H9 (cell line): ENCODE data around the gene SNX1. TPM values are rescaled to one million over a fixed set of nuclear protein-coding genes. Genes with fewer than 3 reads are reported as not detected.

Experiments
- DNase-seq: peaks from one replicate; pipeline ENCODE4 v3.0.0-alpha.2; 2017
- H2AFZ ChIP-seq: one replicate; pipeline ENCODE4 v1.6.1; 2013; ENCODE audit warnings: mild to moderate bottlenecking, low read length, control low read depth, moderate library complexity
- H2AK5ac ChIP-seq: 2 replicates; pipeline ENCODE4 v1.6.1; 2013; ENCODE audit warnings: low read length, control low read depth, mixed read lengths; ENCODE audit not compliant: insufficient read length
- H2BK120ac ChIP-seq: one replicate; pipeline ENCODE4 v1.6.1; 2013; ENCODE audit warnings: low read depth, mild to moderate bottlenecking, low read length, control low read depth, inconsistent platforms; ENCODE audit not compliant: poor library complexity, severe bottlenecking
- H2BK12ac ChIP-seq: 2 replicates; pipeline ENCODE4 v1.6.1; 2013; ENCODE audit warnings: low read length, control low read depth, mixed read lengths, low read depth; ENCODE audit not compliant: insufficient read length
- H2BK15ac ChIP-seq: 2 replicates; pipeline ENCODE4 v1.6.1; 2013; ENCODE audit warnings: low read depth, low read length, control low read depth
- H2BK20ac ChIP-seq: one replicate; pipeline ENCODE4 v1.6.1; 2013; ENCODE audit warnings: low read depth, mild to moderate bottlenecking, low read length, control low read depth, inconsistent platforms; ENCODE audit not compliant: poor library complexity, severe bottlenecking
- H2BK5ac ChIP-seq: 2 replicates; pipeline ENCODE4 v1.6.1; 2013; ENCODE audit warnings: low read length, control low read depth, mixed read lengths; ENCODE audit not compliant: insufficient read length
- H3K14ac ChIP-seq: 2 replicates; pipeline ENCODE4 v1.6.1; 2013; ENCODE audit warnings: low read length, control low read depth; ENCODE audit not compliant: insufficient read depth
- H3K18ac ChIP-seq: 2 replicates; pipeline ENCODE4 v1.6.1; 2013; ENCODE audit warnings: low read depth, mild to moderate bottlenecking, mixed read lengths, low read length, control low read depth; ENCODE audit not compliant: insufficient read length
- H3K23ac ChIP-seq: 2 replicates; pipeline ENCODE4 v1.6.1; 2013; ENCODE audit warnings: low read length, control low read depth, mixed read lengths, low read depth; ENCODE audit not compliant: insufficient read length
- H3K23me2 ChIP-seq: 2 replicates; pipeline ENCODE4 v1.6.1; 2013; ENCODE audit warnings: low read depth, mild to moderate bottlenecking, mixed read lengths, low read length, control low read depth; ENCODE audit not compliant: insufficient read length, poor library complexity, severe bottlenecking
- H3K27ac ChIP-seq: 2 replicates; pipeline ENCODE4 v1.5.1; 2013; ENCODE audit warnings: low read length, control low read depth, mixed read lengths, low read depth; ENCODE audit not compliant: insufficient read length
- H3K27me3 ChIP-seq: 2 replicates; pipeline ENCODE4 v1.6.1; 2013; ENCODE audit warnings: low read length, control low read depth, inconsistent platforms; ENCODE audit not compliant: insufficient read depth
- H3K4ac ChIP-seq: 2 replicates; pipeline ENCODE4 v1.6.1; 2013; ENCODE audit warnings: low read depth, mild to moderate bottlenecking, control low read depth, inconsistent platforms, low read length, moderate library complexity
- H3K4me1 ChIP-seq: 2 replicates; pipeline ENCODE4 v1.6.1; 2013; ENCODE audit warnings: low read length, control low read depth, inconsistent platforms; ENCODE audit not compliant: insufficient read depth
- H3K4me2 ChIP-seq: 2 replicates; pipeline ENCODE4 v1.6.1; 2013; ENCODE audit warnings: low read length, control low read depth, mixed read lengths; ENCODE audit not compliant: insufficient read length, insufficient read depth
- H3K56ac ChIP-seq: 2 replicates; pipeline ENCODE4 v1.6.1; 2013; ENCODE audit warnings: low read depth, mild to moderate bottlenecking, mixed read lengths, low read length, control low read depth; ENCODE audit not compliant: insufficient read length
- H3K79me1 ChIP-seq: 2 replicates; pipeline ENCODE4 v1.6.1; 2013; ENCODE audit warnings: low read depth, mild to moderate bottlenecking, moderate library complexity, low read length, control low read depth, inconsistent platforms; ENCODE audit not compliant: insufficient read depth, poor library complexity, severe bottlenecking
- H3K79me2 ChIP-seq: 2 replicates; pipeline ENCODE4 v1.6.1; 2013; ENCODE audit warnings: low read length, control low read depth, inconsistent platforms; ENCODE audit not compliant: insufficient read depth
- H3K9ac ChIP-seq: 2 replicates; pipeline ENCODE4 v1.6.1; 2013; ENCODE audit warnings: low read length, control low read depth, mixed read lengths; ENCODE audit not compliant: insufficient read length; ENCODE audit errors: extremely low read depth
- H3K9me3 ChIP-seq: one replicate; pipeline ENCODE4 v1.6.1; 2013; ENCODE audit warnings: low read depth, low read length, inconsistent platforms; ENCODE audit not compliant: control insufficient read depth
- H3T11ph ChIP-seq: one replicate; pipeline ENCODE4 v1.6.1; 2013; ENCODE audit warnings: mild to moderate bottlenecking, low read length, control low read depth, inconsistent platforms
- H4K20me1 ChIP-seq: one replicate; pipeline ENCODE4 v1.6.1; 2013; ENCODE audit not compliant: control insufficient read depth, insufficient read length, insufficient read depth
- H4K5ac ChIP-seq: 2 replicates; pipeline ENCODE4 v1.6.1; 2013; ENCODE audit warnings: low read depth, mild to moderate bottlenecking, mixed read lengths, low read length, control low read depth; ENCODE audit not compliant: insufficient read length
- H4K8ac ChIP-seq: replicated peaks from 2 replicates; pipeline ENCODE4 v1.6.1; 2013; ENCODE audit warnings: low read length, control low read depth, mixed read lengths, low read depth; ENCODE audit not compliant: insufficient read length
- H4K91ac ChIP-seq: 2 replicates; pipeline ENCODE4 v1.6.1; 2013; ENCODE audit warnings: low read depth, mild to moderate bottlenecking, moderate library complexity, mixed read lengths, low read length, control low read depth; ENCODE audit not compliant: insufficient read length
- H3K27ac Mint-ChIP-seq, 3 experiments: 2 replicates in 2 of 3; 3 replicates in 1 of 3; pipeline ENCODE4 v1.8.0; 2020 to 2021; ENCODE audit warnings: mixed read lengths in 3 of 3, mild to moderate bottlenecking in 1 of 3, moderate library complexity in 1 of 3
- H3K27me3 Mint-ChIP-seq: 2 replicates; pipeline ENCODE4 v1.8.0; 2021; ENCODE audit warnings: low read depth, mild to moderate bottlenecking, moderate library complexity, mixed read lengths
- H3K36me3 Mint-ChIP-seq, 3 experiments: 2 replicates in 2 of 3; 3 replicates in 1 of 3; pipeline ENCODE4 v1.8.0; 2020 to 2021; ENCODE audit warnings: low read depth in 3 of 3, mixed read lengths in 3 of 3; ENCODE audit not compliant: insufficient read depth in 1 of 3
- H3K4me1 Mint-ChIP-seq, 2 experiments: 2 replicates each; pipeline ENCODE4 v1.8.0; 2020; ENCODE audit warnings: mixed read lengths in 2 of 2
- H3K4me3 Mint-ChIP-seq, 2 experiments: 2 replicates in 1 of 2; 3 replicates in 1 of 2; pipeline ENCODE4 v1.8.0; 2020 to 2021; ENCODE audit warnings: mild to moderate bottlenecking in 2 of 2, mixed read lengths in 2 of 2, moderate library complexity in 1 of 2
- H3K9me3 Mint-ChIP-seq, 2 experiments: 2 replicates in 1 of 2; 3 replicates in 1 of 2; pipeline ENCODE4 v1.8.0; 2020; ENCODE audit warnings: mild to moderate bottlenecking in 2 of 2, mixed read lengths in 2 of 2, moderate library complexity in 1 of 2
- WGBS: extraction: QIAGEN DNeasy Blood & Tissue Kit; methylation state at CpG from one replicate; pipeline ENCODE4 v1.1.7; 2013; ENCODE audit warnings: missing lambda C conversion rate, low lambda C conversion rate, mixed read lengths; ENCODE audit not compliant: insufficient read length; ENCODE audit errors: extremely low coverage; 5-methylcytosine and 5-hydroxymethylcytosine counted together
- total RNA-seq: library from RNA; stranded (reverse); gene quantifications from 2 replicates; pipeline ENCODE4 v1.2.1, GENCODE V29; 2021
- TF ChIP-seq, protein P1 (sequence below): fragments of 200-600 bp; sonication (generic); conservative IDR thresholded peaks from 3 replicates; pipeline ENCODE4 v1.8.0; 2021; ENCODE audit warnings: antibody characterized with exemption, mild to moderate bottlenecking

The SNX1 gene
- total RNA-seq, 1 experiment from 2014 or later, result 58.8 TPM

DNA sequence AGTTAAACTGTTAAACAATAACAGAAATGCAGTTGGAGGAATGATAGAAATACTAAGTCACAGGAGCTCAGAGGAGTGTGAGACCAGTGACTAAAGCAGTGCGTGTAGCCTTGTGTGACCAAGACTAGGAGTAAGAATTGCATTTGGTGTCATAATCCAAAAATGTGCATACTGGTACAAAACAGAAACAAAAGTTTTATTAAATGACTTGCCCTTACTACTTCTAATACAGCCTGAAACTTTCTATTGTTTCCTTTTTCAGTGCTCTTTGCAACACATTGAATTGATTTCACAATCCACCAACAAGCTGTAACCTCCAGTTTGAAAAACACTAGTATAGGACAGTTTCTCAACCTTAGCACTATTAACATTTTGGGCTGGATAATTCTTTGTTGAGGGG is 17.1 kb downstream of the SNX1 start:
- H2BK15ac ChIP-seq, result no peak overlapping the region
- no peak overlapping the region for H3K4ac ChIP-seq
- Mint-ChIP-seq H3K27me3 (no peaks in the 10 kb centered on the region), H3K27ac (peak overlapping the region in 1 of 3 experiments; percentile 53; a peak in 1 of 7 replicates), H3K4me1 (peaks cover 11 to 14% of the 10 kb centered on the region in 2 experiments), H3K4me3 (no peak overlapping the region), H3K9me3 (no peaks in the 10 kb centered on the region), H3K36me3 (peaks cover 5 to 24% (median 19%) of the 10 kb centered on the region in 3 experiments; a peak in 5 of 7 replicates)
- no peaks in the 10 kb centered on the region for H3K79me1 ChIP-seq
- H3K79me2 ChIP-seq, result no peaks in the 10 kb centered on the region
- H4K8ac ChIP-seq, result no peak overlapping the region
- H3T11ph ChIP-seq, result no peak overlapping the region
- no peaks in the 10 kb centered on the region for H3K23me2 ChIP-seq
- H3K23ac ChIP-seq, result no peak overlapping the region
- no peak overlapping the region for H3K14ac ChIP-seq
- no peak overlapping the region for H2BK5ac ChIP-seq
- H3K56ac ChIP-seq, result no peak overlapping the region
- no CpG with 5 or more reads among the region's 1 CpG for WGBS
- no peak overlapping the region for H2AK5ac ChIP-seq
- H4K91ac ChIP-seq, result no peak overlapping the region
- H3K18ac ChIP-seq, result no peak overlapping the region
- TF ChIP-seq, protein P1, sequence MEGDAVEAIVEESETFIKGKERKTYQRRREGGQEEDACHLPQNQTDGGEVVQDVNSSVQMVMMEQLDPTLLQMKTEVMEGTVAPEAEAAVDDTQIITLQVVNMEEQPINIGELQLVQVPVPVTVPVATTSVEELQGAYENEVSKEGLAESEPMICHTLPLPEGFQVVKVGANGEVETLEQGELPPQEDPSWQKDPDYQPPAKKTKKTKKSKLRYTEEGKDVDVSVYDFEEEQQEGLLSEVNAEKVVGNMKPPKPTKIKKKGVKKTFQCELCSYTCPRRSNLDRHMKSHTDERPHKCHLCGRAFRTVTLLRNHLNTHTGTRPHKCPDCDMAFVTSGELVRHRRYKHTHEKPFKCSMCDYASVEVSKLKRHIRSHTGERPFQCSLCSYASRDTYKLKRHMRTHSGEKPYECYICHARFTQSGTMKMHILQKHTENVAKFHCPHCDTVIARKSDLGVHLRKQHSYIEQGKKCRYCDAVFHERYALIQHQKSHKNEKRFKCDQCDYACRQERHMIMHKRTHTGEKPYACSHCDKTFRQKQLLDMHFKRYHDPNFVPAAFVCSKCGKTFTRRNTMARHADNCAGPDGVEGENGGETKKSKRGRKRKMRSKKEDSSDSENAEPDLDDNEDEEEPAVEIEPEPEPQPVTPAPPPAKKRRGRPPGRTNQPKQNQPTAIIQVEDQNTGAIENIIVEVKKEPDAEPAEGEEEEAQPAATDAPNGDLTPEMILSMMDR, result no peak
- H3K4me1 ChIP-seq, result no peaks in the 10 kb centered on the region
- no peaks in the 10 kb centered on the region for H4K20me1 ChIP-seq
- no peak overlapping the region for H3K4me2 ChIP-seq
- no peak overlapping the region for H4K5ac ChIP-seq
- H2BK20ac ChIP-seq, result no peak overlapping the region
- DNase-seq, result no peak
- H3K27ac ChIP-seq, result no peak overlapping the region
- H2BK120ac ChIP-seq, result no peak overlapping the region
- H3K27me3 ChIP-seq, result no peaks in the 10 kb centered on the region
- H2BK12ac ChIP-seq, result no peak overlapping the region
- no peak overlapping the region for H3K9ac ChIP-seq
- no peak overlapping the region for H2AFZ ChIP-seq
- H3K9me3 ChIP-seq, result no peaks in the 10 kb centered on the region
